DND-41 (cell line): ENCODE data around the gene CD82.

Experiments
- ATAC-seq: fragments of 200-7000 bp; cut with Tn5 transposase; 3 replicates; pipeline ENCODE4 v1.9.1; 2021; ENCODE audit warnings: low read depth; ENCODE audit not compliant: insufficient read depth
- DNase-seq: peaks from one replicate; pipeline ENCODE4 v3.0.0-alpha.2; 2020
- H2AFZ ChIP-seq: 2 replicates; pipeline ENCODE4 v1.6.0; 2012; ENCODE audit warnings: low read depth, low read length
- H3K27ac ChIP-seq: 2 replicates; pipeline ENCODE4 v1.5.1; 2012; ENCODE audit warnings: low read length, inconsistent platforms
- H3K27me3 ChIP-seq: fragments of 200-600 bp; sonication (generic); 2 replicates; pipeline ENCODE4 v1.6.0; 2012; ENCODE audit warnings: low read length, mild to moderate bottlenecking, inconsistent platforms; ENCODE audit not compliant: insufficient read depth, poor library complexity
- H3K36me3 ChIP-seq: 2 replicates; pipeline ENCODE4 v1.5.1; 2012; ENCODE audit warnings: low read length, inconsistent platforms; ENCODE audit not compliant: insufficient read depth
- H3K4me1 ChIP-seq: 2 replicates; pipeline ENCODE4 v1.5.1; 2012; ENCODE audit warnings: mild to moderate bottlenecking, low read length; ENCODE audit not compliant: insufficient read depth
- H3K4me2 ChIP-seq: 2 replicates; pipeline ENCODE4 v1.6.0; 2012; ENCODE audit warnings: mild to moderate bottlenecking, moderate library complexity, low read length, inconsistent platforms; ENCODE audit not compliant: insufficient read depth
- H3K4me3 ChIP-seq, 2 experiments: fragments of 200-600 bp in 1 of 2; shearing (Covaris generic) in 1 of 2; 2 replicates each; pipeline ENCODE4 v1.5.1; 2012 to 2016; ENCODE audit warnings: inconsistent platforms in 2 of 2, low read length in 2 of 2, mild to moderate bottlenecking in 2 of 2, low read depth in 1 of 2, moderate library complexity in 1 of 2
- H3K79me2 ChIP-seq: 2 replicates; pipeline ENCODE4 v1.6.0; 2012; ENCODE audit warnings: low read length, inconsistent platforms; ENCODE audit not compliant: insufficient read depth
- H3K9ac ChIP-seq: 2 replicates; pipeline ENCODE4 v1.6.0; 2012; ENCODE audit warnings: low read depth, mild to moderate bottlenecking, inconsistent platforms, low read length, moderate library complexity
- H3K9me3 ChIP-seq: 2 replicates; pipeline ENCODE4 v1.5.1; 2012; ENCODE audit warnings: low read length, moderate library complexity, mild to moderate bottlenecking, inconsistent platforms; ENCODE audit not compliant: insufficient read depth, severe bottlenecking
- H4K20me1 ChIP-seq: 2 replicates; pipeline ENCODE4 v1.6.0; 2012; ENCODE audit warnings: low read length; ENCODE audit not compliant: insufficient read depth
- EZH2 ChIP-seq: IDR thresholded peaks from 3 replicates; pipeline ENCODE4 v1.6.1; 2012; ENCODE audit warnings: borderline replicate concordance, low read depth, mild to moderate bottlenecking, moderate library complexity, low read length, inconsistent platforms; ENCODE audit not compliant: severe bottlenecking
- TF ChIP-seq, protein P1 (sequence below): IDR thresholded peaks from 2 replicates; pipeline ENCODE4 v1.5.1; 2012; ENCODE audit warnings: borderline replicate concordance, low read length, moderate library complexity, mild to moderate bottlenecking; ENCODE audit not compliant: poor library complexity, severe bottlenecking; ENCODE audit errors: extremely low read depth

The CD82 gene

DNA sequence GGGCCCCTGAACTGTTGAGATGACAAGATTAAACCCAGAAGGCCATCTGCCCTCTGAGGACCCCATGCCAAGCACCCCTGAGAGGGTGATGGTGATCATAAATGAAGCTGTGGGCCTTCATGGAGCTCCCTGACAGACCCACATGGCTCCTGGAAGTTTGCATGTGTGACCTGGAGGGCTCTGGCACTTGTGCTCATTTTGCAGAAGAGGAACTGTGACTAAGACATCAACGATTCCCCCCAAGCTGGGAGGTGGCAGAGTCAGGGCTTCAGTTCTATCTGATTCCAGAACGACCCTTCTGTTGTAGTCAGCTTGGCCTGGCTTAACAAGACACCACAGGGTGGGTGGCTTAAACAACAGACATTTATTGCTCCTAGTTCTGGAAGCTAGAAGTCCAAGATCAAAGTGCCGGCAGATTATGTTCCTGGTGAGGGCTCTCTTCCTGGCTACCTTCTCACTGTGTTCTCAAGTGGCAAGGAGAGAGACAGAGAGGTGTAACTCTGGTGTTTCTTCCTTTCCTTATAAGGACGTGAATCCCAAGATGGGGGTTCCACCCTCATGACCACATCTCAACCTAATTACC is 46.4 kb upstream of the CD82 start:
- no peak overlapping the region for H3K4me2 ChIP-seq
- ATAC-seq (no peak), DNase-seq (no peak)
- no peaks in the 10 kb centered on the region for H3K4me1 ChIP-seq
- H3K9ac ChIP-seq: no peak overlapping the region
- no peak overlapping the region for H3K27ac ChIP-seq
- H4K20me1 ChIP-seq: no peaks in the 10 kb centered on the region
- H3K9me3 ChIP-seq: no peaks in the 10 kb centered on the region
- H2AFZ ChIP-seq: no peak overlapping the region
- H3K4me3 ChIP-seq: no peak overlapping the region
- H3K27me3 ChIP-seq: peaks cover 4% of the 10 kb centered on the region
- TF ChIP-seq, protein P1, sequence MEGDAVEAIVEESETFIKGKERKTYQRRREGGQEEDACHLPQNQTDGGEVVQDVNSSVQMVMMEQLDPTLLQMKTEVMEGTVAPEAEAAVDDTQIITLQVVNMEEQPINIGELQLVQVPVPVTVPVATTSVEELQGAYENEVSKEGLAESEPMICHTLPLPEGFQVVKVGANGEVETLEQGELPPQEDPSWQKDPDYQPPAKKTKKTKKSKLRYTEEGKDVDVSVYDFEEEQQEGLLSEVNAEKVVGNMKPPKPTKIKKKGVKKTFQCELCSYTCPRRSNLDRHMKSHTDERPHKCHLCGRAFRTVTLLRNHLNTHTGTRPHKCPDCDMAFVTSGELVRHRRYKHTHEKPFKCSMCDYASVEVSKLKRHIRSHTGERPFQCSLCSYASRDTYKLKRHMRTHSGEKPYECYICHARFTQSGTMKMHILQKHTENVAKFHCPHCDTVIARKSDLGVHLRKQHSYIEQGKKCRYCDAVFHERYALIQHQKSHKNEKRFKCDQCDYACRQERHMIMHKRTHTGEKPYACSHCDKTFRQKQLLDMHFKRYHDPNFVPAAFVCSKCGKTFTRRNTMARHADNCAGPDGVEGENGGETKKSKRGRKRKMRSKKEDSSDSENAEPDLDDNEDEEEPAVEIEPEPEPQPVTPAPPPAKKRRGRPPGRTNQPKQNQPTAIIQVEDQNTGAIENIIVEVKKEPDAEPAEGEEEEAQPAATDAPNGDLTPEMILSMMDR: no peak
- TF ChIP-seq EZH2: no peak
- no peaks in the 10 kb centered on the region for H3K36me3 ChIP-seq
- no peaks in the 10 kb centered on the region for H3K79me2 ChIP-seq

DNA sequence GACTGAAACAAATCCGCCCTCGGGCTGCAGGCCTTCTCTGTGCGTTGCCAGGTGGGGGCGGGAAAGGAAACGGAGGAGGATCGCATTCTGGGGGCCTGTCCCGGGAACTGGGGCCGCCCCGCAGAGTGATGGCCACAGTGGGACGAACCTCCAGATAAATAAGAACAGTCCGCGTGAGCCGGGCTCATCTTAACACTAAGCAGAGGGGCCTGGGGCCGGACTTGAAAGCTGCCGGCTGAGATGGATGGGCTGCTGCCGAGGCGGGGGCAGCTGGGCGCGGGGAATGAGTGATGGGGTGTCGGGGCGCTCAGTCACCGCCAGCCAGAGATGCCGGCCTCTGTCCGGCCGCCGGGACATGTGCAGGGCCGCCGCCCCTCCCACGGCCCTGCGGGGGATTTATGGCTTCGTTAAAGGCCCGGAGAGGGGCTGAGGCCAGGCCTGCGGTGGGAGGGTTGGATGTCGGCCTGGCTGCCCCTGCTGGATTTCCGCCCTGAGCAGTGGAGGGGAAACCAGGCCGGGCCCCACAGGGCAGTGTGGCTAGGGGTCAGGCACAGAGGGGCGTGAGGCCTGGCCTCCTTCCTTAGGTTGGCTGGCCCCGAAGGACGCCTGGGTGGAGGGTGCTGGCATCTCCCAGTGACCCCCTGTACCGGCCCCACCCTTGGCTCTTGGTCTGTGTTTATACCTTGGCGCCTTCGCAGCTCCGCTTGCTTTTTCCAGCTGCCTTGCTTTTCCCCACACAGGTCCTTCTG is 45.3 kb upstream of the CD82 start:
- Histone ChIP-seq H3K9me3 (no peaks in the 10 kb centered on the region), H3K79me2 (no peaks in the 10 kb centered on the region), H3K36me3 (no peaks in the 10 kb centered on the region), H3K4me1 (no peaks in the 10 kb centered on the region), H3K27ac (no peak overlapping the region), H3K4me2 (no peak overlapping the region), H4K20me1 (no peaks in the 10 kb centered on the region; the same call in 1 of the 2 replicates), H2AFZ (no peak overlapping the region), H3K4me3 (no peak overlapping the region), H3K9ac (no peak overlapping the region), H3K27me3 (peaks cover under 1% of the 10 kb centered on the region)
- ATAC-seq (no peak), DNase-seq (no peak)
- TF ChIP-seq EZH2: no peak

DNA sequence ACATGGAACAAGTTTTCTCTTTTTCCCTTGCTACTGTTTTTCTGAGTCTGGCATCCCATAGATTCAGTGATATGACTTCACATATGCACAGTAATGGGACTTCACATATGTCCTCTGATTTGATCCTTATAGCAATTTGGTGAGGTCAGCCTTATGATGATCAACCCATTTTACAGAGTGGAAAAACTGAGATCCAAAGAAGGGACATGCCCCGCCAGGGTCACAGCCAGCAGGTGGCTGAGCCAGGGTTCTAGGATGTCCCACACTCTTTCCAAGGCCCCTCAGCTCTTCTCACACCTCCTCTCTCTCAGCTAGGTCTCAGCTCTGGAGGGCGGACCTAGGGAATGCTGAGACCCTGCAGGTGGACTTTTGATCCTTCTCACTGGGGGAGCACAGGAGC is 44.3 kb upstream of the CD82 start:
- H3K4me3 ChIP-seq: no peak overlapping the region
- DNase-seq (no peak), ATAC-seq (no peak)
- H3K4me1 ChIP-seq: no peaks in the 10 kb centered on the region
- H3K9me3 ChIP-seq: no peaks in the 10 kb centered on the region
- H3K27me3 ChIP-seq: no peaks in the 10 kb centered on the region
- H3K4me2 ChIP-seq: no peak overlapping the region
- no peaks in the 10 kb centered on the region for H3K79me2 ChIP-seq
- H3K27ac ChIP-seq: no peak overlapping the region
- no peaks in the 10 kb centered on the region; the same call in 1 of the 2 replicates for H4K20me1 ChIP-seq
- TF ChIP-seq, protein P1: no peak
- no peak for TF ChIP-seq EZH2
- H2AFZ ChIP-seq: no peak overlapping the region
- H3K9ac ChIP-seq: no peak overlapping the region
- no peaks in the 10 kb centered on the region for H3K36me3 ChIP-seq

DNA sequence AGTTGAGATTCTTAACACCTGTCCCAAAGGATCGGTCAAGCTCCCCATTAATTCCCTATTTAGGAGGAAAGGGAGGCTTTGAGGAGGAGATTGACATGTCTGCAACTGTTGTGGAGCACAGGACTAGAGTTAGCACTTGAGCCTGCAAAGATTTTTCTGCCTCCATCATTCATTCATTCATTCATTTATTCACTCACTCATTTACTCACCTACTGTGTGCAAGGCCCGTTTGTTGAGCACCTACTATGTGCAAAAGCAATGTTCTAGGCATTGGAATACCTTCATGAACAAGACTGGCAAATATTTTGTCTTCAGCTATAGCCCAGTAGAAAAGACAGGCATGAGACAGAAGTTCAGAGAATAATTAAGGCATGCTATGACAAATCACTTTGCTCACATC is 43.2 kb upstream of the CD82 start:
- TF ChIP-seq EZH2: no peak
- Histone ChIP-seq H2AFZ (no peak overlapping the region), H4K20me1 (no peaks in the 10 kb centered on the region; the same call in 1 of the 2 replicates), H3K27ac (no peak overlapping the region), H3K9me3 (no peaks in the 10 kb centered on the region), H3K9ac (no peak overlapping the region), H3K4me1 (no peaks in the 10 kb centered on the region), H3K27me3 (no peaks in the 10 kb centered on the region), H3K36me3 (no peaks in the 10 kb centered on the region), H3K79me2 (no peaks in the 10 kb centered on the region), H3K4me3 (no peak overlapping the region), H3K4me2 (no peak overlapping the region)
- DNase-seq (no peak), ATAC-seq (no peak)
